GM18517 (cell line): Measurements from ENCODE around the gene FOSL1.
"Not testable (repeated sequence)": the region's sequence is repeated elsewhere in the genome, so short reads cannot be mapped to it uniquely, and the experiment has no call there.

Source experiments
- ATAC-seq: cut with Tn5 transposase; IDR thresholded peaks from one replicate; pipeline ENCODE4 v1.9.1; 2021; ENCODE audit warnings: mild to moderate bottlenecking, moderate library complexity; ENCODE audit not compliant: unreplicated experiment

Gene FOSL1

DNA sequence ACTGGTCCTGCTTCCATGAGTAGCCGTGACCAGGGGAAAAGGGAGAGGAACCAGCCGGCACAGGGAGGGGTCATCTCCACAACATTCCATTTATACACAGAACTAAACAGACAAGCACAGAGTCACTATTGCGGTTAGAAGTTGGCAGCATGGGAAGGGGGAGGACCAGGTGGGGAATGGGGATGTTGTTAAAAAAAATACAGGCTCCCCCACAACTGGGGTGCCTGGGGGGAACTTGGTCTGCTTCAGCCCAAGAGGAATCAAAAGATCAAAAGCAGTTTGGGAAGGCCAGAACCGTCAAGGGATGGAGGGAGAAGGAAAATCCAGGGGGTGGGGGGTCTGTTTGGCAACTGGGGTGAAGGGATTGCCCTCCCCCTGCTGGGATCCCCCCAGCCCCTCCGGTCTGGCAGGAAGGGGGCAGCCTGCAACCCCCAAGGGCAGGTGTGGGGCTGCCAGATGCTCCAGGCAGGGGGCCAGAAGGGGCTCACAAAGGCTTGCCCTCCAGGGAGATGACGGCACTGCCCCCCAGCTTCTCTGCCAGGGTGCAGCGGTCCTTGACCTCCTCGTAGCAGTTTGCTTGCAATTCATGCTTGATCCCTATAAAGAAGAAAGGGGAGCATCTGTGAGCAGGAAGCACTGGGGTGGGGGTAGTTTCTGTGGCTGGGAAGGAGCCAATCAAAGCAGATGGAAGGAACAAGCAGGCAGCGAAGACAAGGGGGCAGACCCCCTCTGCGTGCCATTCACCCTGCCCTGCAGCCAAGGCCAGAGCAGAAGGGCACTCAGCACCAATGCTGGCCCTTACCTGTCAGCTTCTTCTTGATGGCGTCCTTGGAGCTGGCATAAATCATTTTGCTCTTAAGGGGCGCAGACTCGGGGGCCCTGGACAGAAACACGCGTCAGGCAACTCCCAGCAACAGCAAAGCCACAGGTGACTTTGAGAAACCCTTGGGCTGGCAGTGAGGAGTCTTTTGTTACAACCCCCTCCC, 45.0 kb downstream of the FOSL1 start:
- ATAC-seq: no peak

DNA sequence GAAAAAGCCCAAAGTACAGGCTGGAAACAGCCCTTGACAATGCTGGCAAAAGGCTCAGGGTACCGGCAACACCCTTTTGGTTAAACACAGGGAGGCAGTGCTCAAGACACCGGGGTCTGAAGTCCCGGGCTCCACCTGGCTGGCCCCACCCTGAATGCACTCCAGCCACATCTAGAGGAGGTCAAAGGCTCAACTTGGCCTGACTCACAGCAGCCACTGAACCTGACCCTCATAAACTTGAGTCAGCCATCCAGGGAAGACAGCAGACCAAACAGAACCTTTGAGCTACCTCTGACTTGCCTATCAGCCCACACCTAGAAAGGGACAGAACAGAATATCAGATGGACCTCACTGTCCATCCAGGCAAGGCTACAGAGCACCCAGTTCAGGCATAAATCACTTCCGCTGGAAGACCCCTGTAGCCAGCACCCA, 46.0 kb downstream of the FOSL1 start:
- ATAC-seq: no peak

DNA sequence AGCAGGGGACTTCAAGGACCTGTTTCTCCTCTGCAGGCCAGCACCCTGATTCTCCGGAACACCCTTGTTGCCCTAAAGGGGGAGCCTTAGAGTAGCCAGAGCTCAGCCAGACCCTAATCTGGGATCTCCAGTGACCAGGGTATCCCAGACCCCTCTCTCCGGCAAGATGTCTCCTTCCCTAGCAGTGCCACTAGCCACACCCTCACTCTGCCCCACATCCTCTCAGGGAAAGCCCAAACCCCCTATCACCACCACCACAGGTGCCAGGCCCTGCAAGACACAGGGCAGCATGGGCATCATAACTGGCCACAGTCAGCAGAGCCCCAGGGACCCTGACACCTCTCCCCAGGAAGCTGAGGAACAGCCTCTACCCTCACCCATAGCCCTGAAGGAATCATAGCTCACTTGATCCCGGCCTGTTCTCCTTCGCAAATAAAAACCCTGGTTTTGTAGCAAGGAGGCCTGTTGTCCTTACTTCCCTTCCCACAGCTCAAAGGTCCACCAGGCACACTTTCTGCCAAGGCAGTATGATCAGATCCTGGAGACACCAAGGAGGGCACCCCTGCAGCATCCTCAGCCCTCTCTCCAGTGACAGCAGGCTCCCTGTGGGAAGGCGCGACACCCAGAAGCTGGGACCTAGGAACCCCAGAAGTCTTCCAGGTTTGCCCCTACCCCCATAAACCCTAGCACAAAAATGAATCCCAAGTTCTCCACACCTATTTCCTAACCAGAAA, 46.8 kb downstream of the FOSL1 start:
- no peak for ATAC-seq

- no peak for ATAC-seq
Observed at GRCh38 chr11:65852508-65853245, 47.5 kb downstream of the FOSL1 start.

- ATAC-seq: no peak
Observed at GRCh38 chr11:65851811-65852507, 48.2 kb downstream of the FOSL1 start.

DNA sequence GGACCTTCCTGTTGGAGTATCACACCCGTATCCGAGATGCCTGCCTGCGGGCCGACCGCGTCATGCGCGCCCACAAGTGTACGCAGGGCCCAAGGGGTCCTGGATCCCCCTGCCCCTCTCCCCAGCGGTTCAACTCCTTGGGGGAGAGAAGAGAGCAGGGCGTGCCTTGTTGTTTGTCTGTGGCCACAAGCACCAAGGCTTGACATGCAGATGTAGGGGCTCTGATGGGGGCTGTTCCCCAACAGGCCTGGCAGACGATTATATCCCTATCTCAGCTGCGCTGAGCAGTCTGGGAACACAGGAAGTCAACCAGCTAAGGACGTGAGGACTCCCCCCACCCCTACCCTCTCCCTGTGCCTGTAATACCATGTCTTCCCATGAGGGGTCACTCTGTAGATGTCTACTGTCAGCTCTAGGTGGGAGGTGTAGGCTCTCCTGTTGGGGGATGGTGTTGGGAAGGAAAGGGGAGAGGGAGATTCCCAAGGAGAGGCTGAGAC, 49.1 kb downstream of the FOSL1 start:
- no peak for ATAC-seq

GRCh38 chr11:65850217-65851082, 49.7 kb downstream of the FOSL1 start:
- no peak for ATAC-seq

- no peak for ATAC-seq
Observed at GRCh38 chr11:65849771-65850216, 50.4 kb downstream of the FOSL1 start.

GRCh38 chr11:65849366-65849765, 50.8 kb downstream of the FOSL1 start:
- ATAC-seq: no peak

- ATAC-seq: not testable (repeated sequence)
Observed at GRCh38 chr11:65848693-65849092, 51.5 kb downstream of the FOSL1 start.

- ATAC-seq: no peak
Observed at GRCh38 chr11:65847746-65848145, 52.4 kb downstream of the FOSL1 start.

DNA sequence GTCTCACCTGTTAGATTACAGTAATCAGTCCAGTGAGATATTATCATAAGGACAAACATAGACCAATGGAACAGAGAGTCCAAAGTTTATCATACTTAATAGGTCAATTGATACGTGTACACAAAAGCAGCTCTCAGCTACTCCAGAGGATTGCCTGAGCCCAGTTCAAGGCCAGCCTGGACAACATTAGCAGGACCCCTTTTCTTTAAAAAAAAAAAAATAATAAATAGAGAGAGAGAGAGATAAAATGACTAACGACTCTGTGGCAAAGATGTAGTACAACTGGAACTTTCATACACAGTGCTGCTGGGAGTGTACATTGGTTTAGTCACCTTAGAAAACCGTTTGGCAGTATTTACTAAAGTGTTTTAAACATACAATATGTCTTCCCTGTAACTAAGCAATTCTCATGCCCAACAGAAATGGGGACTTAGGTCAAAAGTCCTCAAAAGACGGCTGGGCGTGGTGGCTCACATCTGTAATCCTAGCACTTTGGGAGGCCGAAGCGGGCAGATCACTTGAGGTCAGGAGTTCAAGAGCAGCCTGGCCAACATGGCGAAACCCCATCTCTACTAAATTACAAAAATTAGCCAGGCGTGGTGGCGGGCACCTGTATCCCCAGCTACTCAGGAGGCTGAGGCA, 55.8 kb downstream of the FOSL1 start:
- no peak for ATAC-seq

DNA sequence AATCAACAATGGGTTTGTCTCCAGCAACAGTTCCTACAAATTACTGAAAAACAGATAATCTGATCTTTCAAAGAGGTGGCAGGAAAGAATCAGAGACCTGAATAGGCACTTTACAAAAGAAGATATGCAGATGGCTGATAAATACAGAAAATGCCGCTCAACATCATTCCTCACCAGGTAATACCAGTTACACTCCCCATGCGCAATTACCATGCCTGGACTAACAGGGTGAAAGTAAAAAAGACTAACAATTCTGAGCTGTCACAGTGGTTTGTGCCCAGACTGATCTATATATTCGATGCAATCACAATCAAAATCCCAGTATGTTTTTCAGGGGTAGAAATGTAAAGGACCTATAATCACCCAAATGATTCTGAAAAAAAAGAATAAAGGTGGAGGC, 56.4 kb downstream of the FOSL1 start:
- no peak for ATAC-seq

GRCh38 chr11:65842144-65842543, 58.0 kb downstream of the FOSL1 start:
- no peak for ATAC-seq
